Measurements from ENCODE around the gene MAML2. TPM values are rescaled to one million over a fixed set of nuclear protein-coding genes. Genes with fewer than 3 reads are reported as not detected.

The MAML2 gene
- total and polyA plus RNA-seq, 2 of the 13 experiments (the other 11 are each of a cell fraction or from before 2014, with no cell fraction given), result 2.3 to 25.9 TPM

GRCh38 chr11:96338910-96339705 is 3.9 kb downstream of the MAML2 start (continued):
- no peak for TF ChIP-seq ZNF543 (CRISPR knock-in tag; IDR thresholded peaks at IDR 0.05)
- TF ChIP-seq, protein P1, sequence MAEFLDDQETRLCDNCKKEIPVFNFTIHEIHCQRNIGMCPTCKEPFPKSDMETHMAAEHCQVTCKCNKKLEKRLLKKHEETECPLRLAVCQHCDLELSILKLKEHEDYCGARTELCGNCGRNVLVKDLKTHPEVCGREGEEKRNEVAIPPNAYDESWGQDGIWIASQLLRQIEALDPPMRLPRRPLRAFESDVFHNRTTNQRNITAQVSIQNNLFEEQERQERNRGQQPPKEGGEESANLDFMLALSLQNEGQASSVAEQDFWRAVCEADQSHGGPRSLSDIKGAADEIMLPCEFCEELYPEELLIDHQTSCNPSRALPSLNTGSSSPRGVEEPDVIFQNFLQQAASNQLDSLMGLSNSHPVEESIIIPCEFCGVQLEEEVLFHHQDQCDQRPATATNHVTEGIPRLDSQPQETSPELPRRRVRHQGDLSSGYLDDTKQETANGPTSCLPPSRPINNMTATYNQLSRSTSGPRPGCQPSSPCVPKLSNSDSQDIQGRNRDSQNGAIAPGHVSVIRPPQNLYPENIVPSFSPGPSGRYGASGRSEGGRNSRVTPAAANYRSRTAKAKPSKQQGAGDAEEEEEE (CRISPR knock-in tag; IDR thresholded peaks at IDR 0.05; ENCODE audit: borderline replicate concordance), result no peak
- no peak for TF ChIP-seq ZNF441 (CRISPR knock-in tag; IDR thresholded peaks at IDR 0.05; ENCODE audit: borderline replicate concordance)
- TF ChIP-seq, protein P2, sequence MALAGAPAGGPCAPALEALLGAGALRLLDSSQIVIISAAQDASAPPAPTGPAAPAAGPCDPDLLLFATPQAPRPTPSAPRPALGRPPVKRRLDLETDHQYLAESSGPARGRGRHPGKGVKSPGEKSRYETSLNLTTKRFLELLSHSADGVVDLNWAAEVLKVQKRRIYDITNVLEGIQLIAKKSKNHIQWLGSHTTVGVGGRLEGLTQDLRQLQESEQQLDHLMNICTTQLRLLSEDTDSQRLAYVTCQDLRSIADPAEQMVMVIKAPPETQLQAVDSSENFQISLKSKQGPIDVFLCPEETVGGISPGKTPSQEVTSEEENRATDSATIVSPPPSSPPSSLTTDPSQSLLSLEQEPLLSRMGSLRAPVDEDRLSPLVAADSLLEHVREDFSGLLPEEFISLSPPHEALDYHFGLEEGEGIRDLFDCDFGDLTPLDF (CRISPR knock-in tag; IDR thresholded peaks at IDR 0.05), result no peak
- TF ChIP-seq ZNF563 (CRISPR knock-in tag; IDR thresholded peaks at IDR 0.05), result no peak
- no peak for TF ChIP-seq TBX3 (IDR thresholded peaks at IDR 0.05; ENCODE audit: borderline replicate concordance)
- no peak for TF ChIP-seq ARHGAP35 (CRISPR knock-in tag; IDR thresholded peaks at IDR 0.05; ENCODE audit: borderline replicate concordance)
- no peak for TF ChIP-seq MXI1 (IDR thresholded peaks at IDR 0.05; ENCODE audit: borderline replicate concordance, low read depth, low read length)
- no peak for TF ChIP-seq HOXD1 (CRISPR knock-in tag; IDR thresholded peaks at IDR 0.05)
- peak; percentile 62 for TF ChIP-seq GATAD2A (CRISPR knock-in tag; IDR thresholded peaks at IDR 0.05)
- no peak for TF ChIP-seq ZNF75D (CRISPR knock-in tag; IDR thresholded peaks at IDR 0.05; ENCODE audit: borderline replicate concordance)
- TF ChIP-seq KIAA2018 (CRISPR knock-in tag; IDR thresholded peaks at IDR 0.05; ENCODE audit: borderline replicate concordance), result no peak
- 0 out of 2 replicates have a peak, but pooled peaks have one; percentile 28 for TF ChIP-seq ZFP91 (CRISPR knock-in tag; IDR thresholded peaks at IDR 0.05; ENCODE audit: borderline replicate concordance)
- TF ChIP-seq ZNF232 (CRISPR knock-in tag; IDR thresholded peaks at IDR 0.05; ENCODE audit: borderline replicate concordance), result no peak
- no peak for TF ChIP-seq NR2F2 (IDR thresholded peaks at IDR 0.05; ENCODE audit: borderline replicate concordance, low read depth)
- TF ChIP-seq REXO4 (CRISPR knock-in tag; IDR thresholded peaks at IDR 0.05; ENCODE audit: borderline replicate concordance), result no peak
